HCT116 (cell line): ENCODE data around the gene CC2D1A. TPM values are rescaled to one million over a fixed set of nuclear protein-coding genes. Genes with fewer than 3 reads are reported as not detected.
A peak's percentile ranks its signal among the peaks of the same experiment; 100 is the strongest.

ENCODE experiments used
- ATAC-seq: fragments of 200-7000 bp; cut with Tn5 transposase; 2 replicates; pipeline ENCODE4 v1.9.1; 2020; ENCODE audit warnings: mild to moderate bottlenecking, moderate library complexity
- BruUV-seq: library from RNA; stranded (reverse); fragments of 400-500 nt; replicated peaks from 2 replicates; lab custom pipeline; 2021; lab: Mats Ljungman, UMichigan
- CTCF ChIA-PET: fragments of 300-600 bp; sonication (Branson Sonifier 250); formaldehyde crosslinking; loops from one replicate; lab custom pipeline; 2021; ENCODE audit warnings: antibody characterized with exemption; lab: Charles Lee
- POLR2A ChIA-PET: fragments of 300-600, 350-600 bp; sonication (Branson Sonifier 250); formaldehyde crosslinking; loops from one replicate; lab custom pipeline; 2021; ENCODE audit warnings: antibody characterized with exemption; lab: Charles Lee
- RAD21 ChIA-PET, 2 experiments: fragments of 300-600 bp; sonication (Branson Sonifier 250); formaldehyde crosslinking; loops; one replicate each; lab custom pipeline; 2023; ENCODE audit warnings: low total read pairs in 2 of 2; ENCODE audit not compliant: uncharacterized antibody in 2 of 2, unreplicated experiment in 2 of 2, low non-redundant PET in 1 of 2; lab: Charles Lee
- DNase-seq: peaks from one replicate; pipeline ENCODE4 v3.0.0-alpha.2; 2010; ENCODE audit warnings: low read depth, low spot score
- H2AFZ ChIP-seq: fragments of 200-600 bp; shearing (Covaris generic), sonication (generic); 2 replicates; pipeline ENCODE4 v1.6.1; 2017; ENCODE audit warnings: low read depth, mixed run types, mixed read lengths, antibody characterized with exemption, low read length; ENCODE audit not compliant: poor library complexity, severe bottlenecking
- H3K27ac ChIP-seq: 2 replicates; pipeline ENCODE4 v1.5.1; 2012; ENCODE audit warnings: low read depth, low read length
- H3K27me3 ChIP-seq: fragments of 200-600 bp; sonication (generic); 2 replicates; pipeline ENCODE4 v1.6.1; 2016; ENCODE audit warnings: mixed run types, low read length, mixed read lengths; ENCODE audit not compliant: insufficient read depth
- H3K36me3 ChIP-seq, 2 experiments: fragments of 200-500 bp in 1 of 2; fragments of 200-600 bp in 1 of 2; sonication (Bioruptor generic) in 1 of 2; sonication (generic) in 1 of 2; 2 replicates each; pipeline versions ENCODE4 v1.5.1 to v1.6.1; 2014 to 2016; ENCODE audit warnings: low read length in 2 of 2, inconsistent platforms in 1 of 2, mixed read lengths in 1 of 2, mixed run types in 1 of 2; ENCODE audit not compliant: insufficient read depth in 2 of 2, control insufficient read depth in 1 of 2
- H3K4me1 ChIP-seq, 2 experiments: fragments of 200-600 bp in 1 of 2; sonication (generic) in 1 of 2; 2 replicates each; pipeline versions ENCODE4 v1.5.1 to v1.6.1; 2012 to 2017; ENCODE audit warnings: low read length in 2 of 2, inconsistent platforms in 1 of 2, mild to moderate bottlenecking in 1 of 2, mixed read lengths in 1 of 2, mixed run types in 1 of 2, moderate library complexity in 1 of 2; ENCODE audit not compliant: insufficient read depth in 2 of 2, control insufficient read depth in 1 of 2
- H3K4me2 ChIP-seq: fragments of 200-600 bp; sonication (generic); 2 replicates; pipeline ENCODE4 v1.6.1; 2017; ENCODE audit warnings: mixed run types, low read length, mixed read lengths
- H3K4me3 ChIP-seq, 2 experiments: fragments of 200-600 bp in 1 of 2; sonication (generic) in 1 of 2; replicated peaks in 1 of 2; 2 replicates each; pipeline ENCODE4 v1.5.1; 2011 to 2016; ENCODE audit warnings: low read length in 2 of 2, control low read depth in 1 of 2, low read depth in 1 of 2, mild to moderate bottlenecking in 1 of 2, mixed read lengths in 1 of 2, mixed run types in 1 of 2
- H3K79me2 ChIP-seq: fragments of 200-600 bp; sonication (generic); 2 replicates; pipeline ENCODE4 v1.6.1; 2017; ENCODE audit warnings: mild to moderate bottlenecking, mixed run types, low read length, moderate library complexity, mixed read lengths; ENCODE audit not compliant: insufficient read depth
- H3K9ac ChIP-seq: fragments of 200-600 bp; sonication (generic); 2 replicates; pipeline ENCODE4 v1.6.1; 2016; ENCODE audit warnings: low read length, mixed read lengths
- H3K9me2 ChIP-seq: fragments of 200-600 bp; sonication (generic), shearing (Covaris generic); 2 replicates; pipeline ENCODE4 v1.6.1; 2017; ENCODE audit warnings: mixed run types, mild to moderate bottlenecking, moderate library complexity; ENCODE audit not compliant: insufficient read depth
- H3K9me3 ChIP-seq, 2 experiments: fragments of 200-500 bp in 1 of 2; fragments of 200-600 bp in 1 of 2; sonication (Bioruptor generic) in 1 of 2; sonication (generic) in 1 of 2; 2 replicates each; pipeline ENCODE4 v1.6.1; 2014 to 2017; ENCODE audit warnings: low read length in 2 of 2, mixed read lengths in 2 of 2, inconsistent platforms in 1 of 2, low read depth in 1 of 2, mild to moderate bottlenecking in 1 of 2, mixed run types in 1 of 2, moderate library complexity in 1 of 2; ENCODE audit not compliant: control insufficient read depth in 1 of 2, insufficient read depth in 1 of 2
- H4K20me1 ChIP-seq: fragments of 200-600 bp; sonication (generic), shearing (Covaris generic); 2 replicates; pipeline ENCODE4 v1.6.1; 2017; ENCODE audit warnings: mixed run types, mild to moderate bottlenecking, moderate library complexity; ENCODE audit not compliant: insufficient read depth
- CBX3 ChIP-seq: IDR thresholded peaks from 2 replicates; pipeline ENCODE4 v1.6.1; 2012; ENCODE audit warnings: low read depth
- ELF1 ChIP-seq: IDR thresholded peaks from 2 replicates; pipeline ENCODE4 v1.6.1; 2012; ENCODE audit warnings: low read depth, borderline replicate concordance
- FOSL1 ChIP-seq: IDR thresholded peaks from 2 replicates; pipeline ENCODE4 v1.6.1; 2012; ENCODE audit warnings: low read depth
- RAD21 ChIP-seq: IDR thresholded peaks from 2 replicates; pipeline ENCODE4 v1.6.1; 2012; ENCODE audit warnings: low read depth, mild to moderate bottlenecking
- YY1 ChIP-seq: IDR thresholded peaks from 2 replicates; pipeline ENCODE4 v1.6.1; 2011; ENCODE audit warnings: low read length, low read depth, moderate library complexity, mild to moderate bottlenecking; ENCODE audit not compliant: insufficient replicate concordance; ENCODE audit errors: extremely low read depth
- intact Hi-C: fragments of 100-400 bp; cut with micrococcal nuclease; formaldehyde crosslinking; loops from 2 replicates; pipeline ENCODE4 v1.10.0; 2022
- total RNA-seq: library from RNA; stranded (reverse); gene quantifications from one replicate; pipeline ENCODE4 v1.2.1, GENCODE V29; 2021; ENCODE audit not compliant: unreplicated experiment

Gene CC2D1A
- total RNA-seq, 1 experiment from 2014 or later = 51.5 TPM

DNA sequence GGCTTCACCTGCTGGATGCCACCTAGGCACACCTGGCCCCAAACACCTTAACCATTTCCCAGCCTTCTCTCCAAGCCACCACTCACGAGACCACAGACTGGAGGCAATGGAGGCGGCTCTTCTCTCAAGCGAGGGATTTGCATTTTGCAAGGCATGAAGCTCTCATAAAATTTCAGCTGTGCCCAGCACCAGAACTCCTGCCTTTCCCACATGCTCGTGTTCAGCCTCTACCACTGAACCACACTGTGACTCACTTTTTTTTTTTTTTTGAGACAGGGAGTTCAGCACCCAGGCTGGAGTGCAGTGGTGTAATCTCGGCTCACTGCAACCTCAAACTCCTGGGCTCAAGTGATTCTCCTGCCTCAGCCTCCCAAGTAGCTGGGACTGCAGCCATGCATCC, 18.5 kb upstream of the CC2D1A start:
- Histone ChIP-seq H3K9ac (no peak overlapping the region), H3K4me3 (no peak overlapping the region), H3K27ac (no peak overlapping the region), H3K79me2 (no peaks in the 10 kb centered on the region), H3K9me3 (no peaks in the 10 kb centered on the region), H3K4me2 (no peak overlapping the region), H2AFZ (no peak overlapping the region), H4K20me1 (no peaks in the 10 kb centered on the region), H3K36me3 (no peaks in the 10 kb centered on the region), H3K9me2 (no peaks in the 10 kb centered on the region), H3K27me3 (no peaks in the 10 kb centered on the region), H3K4me1 (peaks cover 4 to 11% of the 10 kb centered on the region in 2 experiments; a peak in 3 of 4 replicates)
- BruUV-seq = no TSS peak
- intact Hi-C loops = no loop called here
- ChIA-PET RAD21 (no interaction called here), POLR2A (no interaction called here), CTCF (no interaction called here)
- ATAC-seq (no peak), DNase-seq (no peak)
- TF ChIP-seq YY1 (no peak), ELF1 (no peak)

DNA sequence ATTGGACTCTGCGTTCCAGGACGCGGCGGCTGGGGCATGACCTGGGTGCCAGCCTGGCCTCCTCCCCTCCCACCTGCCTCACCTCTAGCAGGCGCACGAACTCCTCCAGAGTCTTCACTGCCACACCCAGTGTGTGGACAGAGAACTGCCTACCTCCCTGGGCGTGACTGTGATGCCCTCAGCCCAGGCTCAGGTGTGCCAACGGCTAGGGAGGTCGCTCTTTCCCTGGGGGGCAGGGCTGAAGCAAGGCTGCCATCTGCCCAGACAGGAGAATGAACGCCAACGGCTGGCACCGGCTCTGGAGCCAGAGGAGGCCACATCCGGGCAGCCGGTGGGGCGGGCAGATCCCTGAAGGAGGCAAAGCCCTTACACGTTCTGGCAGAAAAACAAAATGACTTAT, 17.7 kb upstream of the CC2D1A start:
- Histone ChIP-seq H3K4me2 (no peak overlapping the region), H3K27ac (no peak overlapping the region), H3K36me3 (no peaks in the 10 kb centered on the region), H3K4me3 (no peak overlapping the region), H4K20me1 (no peaks in the 10 kb centered on the region), H3K4me1 (peaks cover 4 to 7% of the 10 kb centered on the region in 2 experiments; a peak in 2 of 4 replicates), H3K9me2 (no peaks in the 10 kb centered on the region), H3K9ac (no peak overlapping the region), H3K27me3 (no peaks in the 10 kb centered on the region), H3K79me2 (no peaks in the 10 kb centered on the region), H3K9me3 (no peaks in the 10 kb centered on the region), H2AFZ (no peak overlapping the region)
- DNase-seq (no peak), ATAC-seq (no peak)
- CTCF ChIA-PET = no interaction called here
- TF ChIP-seq CBX3 (no peak), RAD21 (peak; percentile 21; the same call in 1 of the 2 replicates), FOSL1 (no peak)
- RAD21 ChIA-PET = no interaction called here
- no TSS peak for BruUV-seq
- POLR2A ChIA-PET = no interaction called here
- intact Hi-C loops = no loop called here
